ENCODE data around the gene TBC1D1.

Gene TBC1D1

DNA sequence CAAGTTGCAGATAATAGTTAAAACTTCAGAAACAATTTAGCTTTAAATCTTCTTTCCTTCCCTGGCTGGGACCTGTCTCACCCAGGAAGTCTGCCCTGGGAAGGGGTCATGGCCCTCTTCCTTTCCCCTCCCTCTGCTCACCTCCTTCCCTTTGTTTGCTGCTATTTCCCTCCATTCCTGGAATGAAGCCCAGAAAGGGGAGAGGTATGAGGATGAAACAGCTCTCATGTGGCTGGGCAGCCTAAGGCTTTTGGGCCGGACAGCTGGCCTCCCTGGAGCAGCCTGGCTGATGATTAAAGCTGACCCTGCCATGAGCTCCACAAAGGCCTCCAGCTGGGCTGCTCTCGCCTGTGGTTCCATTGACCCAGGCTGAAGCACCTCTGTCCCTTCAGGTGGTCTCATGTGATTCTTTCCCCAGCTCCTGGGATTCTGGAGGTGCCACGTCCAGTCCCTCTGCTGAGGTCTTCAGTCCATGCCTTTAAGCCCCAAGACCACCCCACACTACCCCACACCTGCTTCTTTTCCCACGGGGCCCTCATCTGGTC, 271.4 kb downstream of the TBC1D1 start:
- no peak for TF ChIP-seq CTCF (IDR thresholded peaks at IDR 0.05; ENCODE audit: low read depth, low read length, poor library complexity, severe bottlenecking)
- TF ChIP-seq EZH2phosphoT487 (IDR thresholded peaks at IDR 0.05; ENCODE audit: borderline replicate concordance, low read length): no peak

GRCh38 chr4:38163216-38164006, 272.5 kb downstream of the TBC1D1 start:
- H3K36me3 ChIP-seq (ENCODE audit: control insufficient read depth, low read length): no peaks in the 10 kb centered on the region

More for the DNA sequence above, 271.4 kb downstream of the TBC1D1 start:
- Histone ChIP-seq H3K4me3 (ENCODE audit: low read length) (no peak overlapping the region), H3K4me1 (ENCODE audit: control insufficient read depth, low read length) (no peaks in the 10 kb centered on the region), H3K27me3 (ENCODE audit: control insufficient read depth, low read length) (peaks cover 5% of the 10 kb centered on the region; the same call in 1 of the 2 replicates), H3K4me2 (ENCODE audit: low read length) (no peak overlapping the region), H3K79me2 (ENCODE audit: control insufficient read depth, low read length) (no peaks in the 10 kb centered on the region), H3K9me3 (ENCODE audit: control insufficient read depth, insufficient read depth, low read length) (no peaks in the 10 kb centered on the region), H3F3A (ENCODE audit: control insufficient read depth, insufficient read depth) (no peaks in the 10 kb centered on the region), H3K27ac (ENCODE audit: low read depth, low read length) (no peak overlapping the region), H4K20me1 (ENCODE audit: control insufficient read depth, insufficient read depth, low read depth, low read length) (no peaks in the 10 kb centered on the region), H3K9me2 (replicated peaks; ENCODE audit: control insufficient read depth, low read length) (no peaks in the 10 kb centered on the region), H3K36me3 (ENCODE audit: control insufficient read depth, low read length) (no peaks in the 10 kb centered on the region)

GRCh38 chr4:38164346-38164745, 273.5 kb downstream of the TBC1D1 start:
- no peaks in the 10 kb centered on the region for H3F3A ChIP-seq (ENCODE audit: control insufficient read depth, insufficient read depth)
- H3K4me2 ChIP-seq (ENCODE audit: low read length): no peak overlapping the region
- H3K27ac ChIP-seq (ENCODE audit: low read depth, low read length): no peak overlapping the region
- no peak overlapping the region for H3K4me3 ChIP-seq (ENCODE audit: low read length)
- no peak for TF ChIP-seq EZH2phosphoT487 (IDR thresholded peaks at IDR 0.05; ENCODE audit: borderline replicate concordance, low read length)
- TF ChIP-seq CTCF (IDR thresholded peaks at IDR 0.05; ENCODE audit: low read depth, low read length, poor library complexity, severe bottlenecking): no peak
- no peaks in the 10 kb centered on the region for H3K4me1 ChIP-seq (ENCODE audit: control insufficient read depth, low read length)
- H3K9me2 ChIP-seq (replicated peaks; ENCODE audit: control insufficient read depth, low read length): no peaks in the 10 kb centered on the region
- H3K27me3 ChIP-seq (ENCODE audit: control insufficient read depth, low read length): 0 out of 2 replicates have a peak, but pooled peaks cover 8% of the 10 kb centered on the region
- H3K79me2 ChIP-seq (ENCODE audit: control insufficient read depth, low read length): no peaks in the 10 kb centered on the region
- H3K9me3 ChIP-seq (ENCODE audit: control insufficient read depth, insufficient read depth, low read length): no peaks in the 10 kb centered on the region
- H4K20me1 ChIP-seq (ENCODE audit: control insufficient read depth, insufficient read depth, low read depth, low read length): no peaks in the 10 kb centered on the region
- H3K36me3 ChIP-seq (ENCODE audit: control insufficient read depth, low read length): no peaks in the 10 kb centered on the region

More at GRCh38 chr4:38163216-38164006, 272.5 kb downstream of the TBC1D1 start:
- TF ChIP-seq CTCF (IDR thresholded peaks at IDR 0.05; ENCODE audit: low read depth, low read length, poor library complexity, severe bottlenecking): no peak
- TF ChIP-seq EZH2phosphoT487 (IDR thresholded peaks at IDR 0.05; ENCODE audit: borderline replicate concordance, low read length): no peak
- Histone ChIP-seq H3K9me2 (replicated peaks; ENCODE audit: control insufficient read depth, low read length) (no peaks in the 10 kb centered on the region), H3K4me1 (ENCODE audit: control insufficient read depth, low read length) (no peaks in the 10 kb centered on the region), H3K27me3 (ENCODE audit: control insufficient read depth, low read length) (0 out of 2 replicates have a peak, but pooled peaks cover 5% of the 10 kb centered on the region), H3K4me3 (ENCODE audit: low read length) (no peak overlapping the region), H3F3A (ENCODE audit: control insufficient read depth, insufficient read depth) (no peaks in the 10 kb centered on the region), H4K20me1 (ENCODE audit: control insufficient read depth, insufficient read depth, low read depth, low read length) (no peaks in the 10 kb centered on the region), H3K9me3 (ENCODE audit: control insufficient read depth, insufficient read depth, low read length) (no peaks in the 10 kb centered on the region), H3K27ac (ENCODE audit: low read depth, low read length) (no peak overlapping the region), H3K4me2 (ENCODE audit: low read length) (no peak overlapping the region), H3K79me2 (ENCODE audit: control insufficient read depth, low read length) (no peaks in the 10 kb centered on the region)

Measured in DOHH2 (cell line).